ENCODE data around the gene RRAD.

The RRAD gene

GRCh38 chr16:66932076-66932475 lies 6.7 kb upstream of the RRAD start:
- no peak for TF ChIP-seq CTCF (IDR thresholded peaks at IDR 0.05; ENCODE audit: low read depth, low read length, missing control alignments)
- in situ Hi-C loops (cut with HindIII; ENCODE audit: low sequenced_read_pairs), result no loop called here
- DNase-seq (ENCODE audit: low read depth), result no peak
- no peak overlapping the region for H3K4me3 ChIP-seq (ENCODE audit: low read depth, low read length)

GRCh38 chr16:66931665-66932064 lies 6.3 kb upstream of the RRAD start:
- H3K4me3 ChIP-seq (ENCODE audit: low read depth, low read length), result no peak overlapping the region
- in situ Hi-C loops (cut with HindIII; ENCODE audit: low sequenced_read_pairs), result no loop called here
- no peak for DNase-seq (ENCODE audit: low read depth)
- no peak for TF ChIP-seq CTCF (IDR thresholded peaks at IDR 0.05; ENCODE audit: low read depth, low read length, missing control alignments)

- no peak for TF ChIP-seq CTCF (IDR thresholded peaks at IDR 0.05; ENCODE audit: low read depth, low read length, missing control alignments)
- no peak for DNase-seq (ENCODE audit: low read depth)
- H3K4me3 ChIP-seq (ENCODE audit: low read depth, low read length), result no peak overlapping the region
- in situ Hi-C loops (cut with HindIII; ENCODE audit: low sequenced_read_pairs), result no loop called here
These were observed 4.9 kb upstream of the RRAD start for GRCh38 chr16:66930189-66930588.

GRCh38 chr16:66928702-66929388 lies 3.5 kb upstream of the RRAD start:
- TF ChIP-seq CTCF (IDR thresholded peaks at IDR 0.05; ENCODE audit: low read depth, low read length, missing control alignments), result peak; percentile 46
- no peak for DNase-seq (ENCODE audit: low read depth)
- in situ Hi-C loops (cut with HindIII; ENCODE audit: low sequenced_read_pairs), result no loop called here
- no peak overlapping the region for H3K4me3 ChIP-seq (ENCODE audit: low read depth, low read length)

- in situ Hi-C loops (cut with HindIII; ENCODE audit: low sequenced_read_pairs), result no loop called here
- no peak overlapping the region for H3K4me3 ChIP-seq (ENCODE audit: low read depth, low read length)
- TF ChIP-seq CTCF (IDR thresholded peaks at IDR 0.05; ENCODE audit: low read depth, low read length, missing control alignments), result no peak
- DNase-seq (ENCODE audit: low read depth), result no peak
These were observed 2.7 kb upstream of the RRAD start for GRCh38 chr16:66927918-66928649.

- TF ChIP-seq CTCF (IDR thresholded peaks at IDR 0.05; ENCODE audit: low read depth, low read length, missing control alignments), result no peak
- in situ Hi-C loops (cut with HindIII; ENCODE audit: low sequenced_read_pairs), result no loop called here
- peak; percentile 79 for DNase-seq (ENCODE audit: low read depth)
These were observed 1.7 kb upstream of the RRAD start for GRCh38 chr16:66926961-66927436.

More at GRCh38 chr16:66926961-66927436, 1.7 kb upstream of the RRAD start:
- H3K4me3 ChIP-seq (ENCODE audit: low read depth, low read length), result no peak overlapping the region
